ENCODE results near the gene TBL1X. TPM values are rescaled to one million over a fixed set of nuclear protein-coding genes. Genes with fewer than 3 reads are reported as not detected.

The TBL1X gene
- total RNA-seq, 3 donors from 2014 or later = 45.5 to 61.3 (median 49.9) TPM

DNA sequence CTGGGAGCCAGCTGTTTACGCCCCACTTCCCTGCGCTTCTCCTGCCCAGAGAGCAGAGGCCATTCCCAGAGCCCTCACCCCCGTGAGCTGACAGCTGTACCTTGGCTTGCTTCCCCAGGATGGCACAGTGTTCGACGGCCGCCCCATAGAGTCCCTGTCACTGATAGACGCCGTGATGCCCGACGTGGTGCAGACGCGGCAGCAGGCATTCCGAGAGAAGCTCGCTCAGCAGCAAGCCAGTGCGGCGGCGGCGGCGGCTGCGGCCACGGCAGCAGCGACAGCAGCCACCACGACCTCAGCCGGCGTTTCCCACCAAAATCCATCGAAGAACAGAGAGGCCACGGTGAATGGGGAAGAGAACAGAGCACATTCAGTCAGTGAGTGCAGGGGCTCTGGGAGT is 223.0 kb downstream of the TBL1X start:
- Mint-ChIP-seq H3K36me3 (ENCODE audit: insufficient read depth) (peaks cover 28% of the 10 kb centered on the region), H3K27me3 (ENCODE audit: low read depth) (no peaks in the 10 kb centered on the region), H3K4me1 (ENCODE audit: low read depth) (no peaks in the 10 kb centered on the region), H3K4me3 (no peak overlapping the region), H3K9me3 (no peaks in the 10 kb centered on the region)
- ATAC-seq (no peak), DNase-seq (no peak)

DNA sequence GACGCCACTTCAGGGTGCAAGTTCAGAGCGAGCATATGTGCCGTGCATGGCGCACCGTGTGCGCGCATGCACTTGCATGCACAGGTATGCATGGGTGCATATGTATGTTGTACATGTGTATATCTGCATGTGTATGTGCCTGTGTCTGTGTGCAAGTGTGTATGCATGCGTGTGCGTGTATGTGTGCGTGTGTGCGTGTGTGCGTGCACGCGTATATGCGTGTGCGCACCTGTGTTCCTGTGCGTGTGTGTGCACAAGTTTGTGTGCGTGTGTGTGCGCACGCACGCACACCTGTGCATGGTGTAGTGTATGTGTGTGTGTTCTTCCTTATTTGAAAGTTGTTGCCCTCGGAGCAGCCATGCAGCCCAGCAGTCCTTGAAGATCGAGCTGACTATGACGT is 224.0 kb downstream of the TBL1X start:
- no peak for DNase-seq
- Mint-ChIP-seq H3K9me3 (no peaks in the 10 kb centered on the region), H3K27me3 (ENCODE audit: low read depth) (no peaks in the 10 kb centered on the region), H3K36me3 (ENCODE audit: insufficient read depth) (peaks cover 32% of the 10 kb centered on the region), H3K4me1 (ENCODE audit: low read depth) (peaks cover 2% of the 10 kb centered on the region), H3K4me3 (no peak overlapping the region)
- ATAC-seq = no peak

GRCh38 chrX:9690046-9690445 is 225.2 kb downstream of the TBL1X start:
- peaks cover 2% of the 10 kb centered on the region for H3K4me1 Mint-ChIP-seq (ENCODE audit: low read depth)
- H3K27me3 Mint-ChIP-seq (ENCODE audit: low read depth) = no peaks in the 10 kb centered on the region
- H3K4me3 Mint-ChIP-seq = no peak overlapping the region
- H3K36me3 Mint-ChIP-seq (ENCODE audit: insufficient read depth) = peaks cover 31% of the 10 kb centered on the region
- no peaks in the 10 kb centered on the region for H3K9me3 Mint-ChIP-seq
- DNase-seq = no peak
- ATAC-seq = no peak

DNA sequence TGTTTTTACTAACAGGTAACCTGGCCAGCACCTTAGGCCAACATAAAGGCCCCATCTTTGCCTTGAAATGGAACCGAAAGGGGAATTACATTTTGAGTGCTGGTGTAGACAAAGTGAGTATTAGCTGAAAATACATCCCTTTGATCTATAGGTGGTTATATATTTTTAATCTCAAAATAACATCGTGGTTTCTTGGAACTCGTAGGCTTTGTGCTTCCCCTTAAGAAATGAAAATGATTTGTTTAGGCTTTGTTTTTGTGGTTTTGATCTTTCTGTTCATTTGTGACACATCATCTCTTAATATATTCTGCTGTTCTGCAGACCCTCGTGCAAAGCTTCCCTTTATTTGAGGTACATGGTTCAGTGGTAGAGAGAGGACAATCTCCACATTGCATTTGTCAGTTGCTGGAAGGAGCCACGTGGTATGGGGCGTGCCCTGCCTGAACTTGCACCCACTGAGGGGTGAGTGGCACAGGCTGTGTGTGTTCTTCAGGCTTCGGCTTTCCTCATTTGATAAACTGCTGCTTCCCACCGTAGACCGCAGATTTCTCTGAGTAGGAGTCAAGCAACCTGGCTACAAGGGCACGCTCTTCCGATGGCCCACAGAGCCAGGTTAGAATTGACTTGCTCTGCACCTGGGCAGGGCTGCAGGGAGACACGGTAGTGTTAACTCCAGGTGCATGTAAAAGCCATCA is 228.6 kb downstream of the TBL1X start:
- Mint-ChIP-seq H3K27me3 (ENCODE audit: low read depth) (no peaks in the 10 kb centered on the region), H3K9me3 (no peaks in the 10 kb centered on the region), H3K4me3 (no peak overlapping the region), H3K36me3 (ENCODE audit: insufficient read depth) (peaks cover 18% of the 10 kb centered on the region), H3K4me1 (ENCODE audit: low read depth) (peaks cover 2% of the 10 kb centered on the region)
- no peak for DNase-seq
- ATAC-seq = peak in 1 of 2 donors; percentile 34

DNA sequence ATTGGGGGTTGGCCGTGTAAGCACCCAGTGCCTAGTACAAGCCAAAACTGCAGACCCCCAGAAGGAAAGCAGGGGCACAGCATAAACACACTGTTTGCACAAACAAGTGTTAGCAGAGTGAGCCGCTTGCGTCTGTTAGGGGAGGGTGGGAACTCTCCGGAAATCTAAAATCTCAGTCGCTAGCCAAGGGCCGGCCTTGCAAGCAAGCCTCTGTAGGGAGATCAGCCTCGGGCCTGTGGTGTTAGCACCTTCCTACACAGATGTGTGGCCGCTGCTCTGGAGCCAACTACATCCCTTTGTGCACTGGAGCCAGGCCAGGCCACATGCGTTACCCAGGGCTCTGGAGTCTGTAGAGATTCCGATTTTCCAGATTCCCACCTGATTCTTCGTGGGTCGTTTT is 233.7 kb downstream of the TBL1X start:
- Mint-ChIP-seq H3K27me3 (ENCODE audit: low read depth) (no peaks in the 10 kb centered on the region), H3K9me3 (no peaks in the 10 kb centered on the region), H3K4me3 (no peak overlapping the region), H3K4me1 (ENCODE audit: low read depth) (peaks cover under 1% of the 10 kb centered on the region), H3K36me3 (ENCODE audit: insufficient read depth) (peaks cover 32% of the 10 kb centered on the region)
- no peak for DNase-seq
- ATAC-seq = no peak

GRCh38 chrX:9700555-9700954 is 235.7 kb downstream of the TBL1X start:
- Mint-ChIP-seq H3K27me3 (ENCODE audit: low read depth) (no peaks in the 10 kb centered on the region), H3K36me3 (ENCODE audit: insufficient read depth) (peaks cover 44% of the 10 kb centered on the region), H3K9me3 (no peaks in the 10 kb centered on the region), H3K4me3 (no peak overlapping the region), H3K4me1 (ENCODE audit: low read depth) (no peaks in the 10 kb centered on the region)
- ATAC-seq = no peak
- DNase-seq = no peak

GRCh38 chrX:9701790-9702189 is 236.9 kb downstream of the TBL1X start:
- DNase-seq (no peak), ATAC-seq (no peak)
- H3K27me3 Mint-ChIP-seq (ENCODE audit: low read depth) = no peaks in the 10 kb centered on the region
- no peaks in the 10 kb centered on the region for H3K9me3 Mint-ChIP-seq
- H3K4me1 Mint-ChIP-seq (ENCODE audit: low read depth) = no peaks in the 10 kb centered on the region
- H3K4me3 Mint-ChIP-seq = no peak overlapping the region
- peaks cover 41% of the 10 kb centered on the region for H3K36me3 Mint-ChIP-seq (ENCODE audit: insufficient read depth)

GRCh38 chrX:9703406-9703805 is 238.5 kb downstream of the TBL1X start:
- no peaks in the 10 kb centered on the region for H3K27me3 Mint-ChIP-seq (ENCODE audit: low read depth)

DNA sequence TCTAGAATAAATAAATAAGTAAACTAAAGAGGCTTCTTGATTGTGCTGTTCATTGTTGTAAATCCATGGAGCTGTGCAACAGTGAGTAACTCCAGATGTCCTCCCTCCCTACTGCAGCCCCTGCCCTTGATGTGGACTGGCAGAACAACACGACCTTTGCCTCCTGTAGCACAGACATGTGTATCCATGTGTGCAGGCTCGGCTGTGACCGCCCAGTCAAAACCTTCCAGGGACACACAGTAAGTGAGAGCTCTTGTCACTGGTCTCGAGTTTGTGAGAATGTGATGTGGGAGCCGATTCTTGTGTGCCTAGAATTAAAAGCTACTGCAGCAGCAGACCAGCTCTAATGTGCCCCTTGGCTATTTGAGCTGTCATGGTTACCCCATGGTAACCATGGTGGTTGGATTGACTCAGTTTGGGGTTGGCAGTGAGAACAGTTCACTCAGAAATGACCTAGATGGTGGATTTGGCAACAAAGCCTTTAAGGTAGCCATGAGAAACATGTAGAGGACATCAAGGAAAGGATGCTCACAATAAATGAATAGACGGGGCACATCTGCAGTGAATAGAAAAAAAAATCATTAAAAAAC is 240.1 kb downstream of the TBL1X start:
- no peaks in the 10 kb centered on the region for H3K9me3 Mint-ChIP-seq
- DNase-seq (no peak), ATAC-seq (no peak)
- peaks cover 8% of the 10 kb centered on the region for H3K4me1 Mint-ChIP-seq (ENCODE audit: low read depth)
- H3K4me3 Mint-ChIP-seq = no peak overlapping the region
- H3K36me3 Mint-ChIP-seq (ENCODE audit: insufficient read depth) = peaks cover 37% of the 10 kb centered on the region
- no peaks in the 10 kb centered on the region for H3K27me3 Mint-ChIP-seq (ENCODE audit: low read depth)

More at GRCh38 chrX:9703406-9703805, 238.5 kb downstream of the TBL1X start:
- DNase-seq (no peak), ATAC-seq (no peak)
- Mint-ChIP-seq H3K36me3 (ENCODE audit: insufficient read depth) (peaks cover 37% of the 10 kb centered on the region), H3K9me3 (no peaks in the 10 kb centered on the region), H3K4me3 (no peak overlapping the region), H3K4me1 (ENCODE audit: low read depth) (peaks cover 3% of the 10 kb centered on the region)

DNA sequence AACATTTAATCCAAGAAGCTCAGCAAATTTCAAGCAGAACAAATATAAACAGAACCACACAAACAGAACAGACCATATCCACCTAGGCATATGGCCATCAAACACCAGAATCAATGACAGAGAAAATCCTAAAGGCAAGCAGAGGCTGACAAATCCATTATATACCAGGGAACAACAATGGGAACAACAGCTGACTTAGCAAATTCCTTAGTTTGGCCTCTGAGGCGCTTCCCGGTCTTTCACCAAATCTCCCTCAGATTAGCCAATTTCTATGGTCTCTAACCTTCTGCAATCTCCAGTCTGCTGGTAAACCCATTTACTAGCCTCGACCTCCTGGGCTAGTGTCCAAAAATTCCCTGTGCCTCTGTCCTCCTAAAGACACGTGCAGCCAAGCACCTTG is 241.6 kb downstream of the TBL1X start:
- DNase-seq (no peak), ATAC-seq (no peak)
- Mint-ChIP-seq H3K36me3 (ENCODE audit: insufficient read depth) (peaks cover 28% of the 10 kb centered on the region), H3K27me3 (ENCODE audit: low read depth) (no peaks in the 10 kb centered on the region), H3K4me1 (ENCODE audit: low read depth) (peaks cover 8% of the 10 kb centered on the region), H3K9me3 (no peaks in the 10 kb centered on the region), H3K4me3 (no peak overlapping the region)

DNA sequence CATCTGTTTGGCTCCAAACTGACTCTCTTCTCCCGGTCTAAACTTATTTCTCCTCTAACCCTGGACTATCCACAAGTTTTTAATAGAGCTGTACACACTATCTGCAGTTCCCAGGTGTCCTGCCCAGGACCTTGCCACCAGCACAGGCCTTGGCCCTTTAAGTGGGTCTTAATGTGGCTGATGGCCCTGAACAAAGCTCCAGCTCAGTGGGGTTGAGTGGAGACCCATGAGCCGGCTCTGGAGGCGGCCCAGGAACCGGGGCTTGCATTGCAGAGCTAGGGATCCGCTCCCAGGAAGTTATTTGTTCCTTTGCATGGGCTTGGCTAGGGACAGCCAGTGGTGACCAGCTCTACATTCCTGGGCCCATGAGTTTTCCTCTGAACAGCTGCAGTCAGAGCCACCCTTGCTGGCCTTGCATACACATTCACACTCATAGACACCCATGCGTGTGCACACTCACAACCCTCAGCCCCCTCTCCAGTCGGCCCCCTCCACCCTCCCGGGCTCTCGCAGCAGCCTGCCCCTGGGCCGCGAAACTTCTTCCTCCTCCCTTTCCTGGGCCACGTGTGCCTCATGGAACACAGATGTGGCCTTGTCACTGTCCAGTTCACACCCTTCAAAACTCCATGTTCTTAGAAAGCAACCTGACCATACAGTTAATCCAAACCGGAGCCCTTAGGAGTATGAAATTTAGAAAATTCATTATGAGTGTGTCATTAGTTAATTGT is 242.6 kb downstream of the TBL1X start:
- peaks cover 26% of the 10 kb centered on the region for H3K36me3 Mint-ChIP-seq (ENCODE audit: insufficient read depth)
- no peaks in the 10 kb centered on the region for H3K27me3 Mint-ChIP-seq (ENCODE audit: low read depth)
- no peaks in the 10 kb centered on the region for H3K9me3 Mint-ChIP-seq
- peaks cover 8% of the 10 kb centered on the region for H3K4me1 Mint-ChIP-seq (ENCODE audit: low read depth)
- no peak overlapping the region for H3K4me3 Mint-ChIP-seq
- DNase-seq (no peak), ATAC-seq (no peak)

GRCh38 chrX:9708086-9708485 is 243.2 kb downstream of the TBL1X start:
- no peak for ATAC-seq
- H3K9me3 Mint-ChIP-seq = no peaks in the 10 kb centered on the region

GRCh38 chrX:9708923-9709553 is 244.2 kb downstream of the TBL1X start:
- Mint-ChIP-seq H3K36me3 (ENCODE audit: insufficient read depth) (peaks cover 23% of the 10 kb centered on the region), H3K27me3 (ENCODE audit: low read depth) (no peaks in the 10 kb centered on the region), H3K9me3 (no peaks in the 10 kb centered on the region), H3K4me1 (ENCODE audit: low read depth) (peaks cover 8% of the 10 kb centered on the region), H3K4me3 (no peak overlapping the region)
- ATAC-seq = peak; percentile 73 to 78
- DNase-seq = peak; percentile 79

More at GRCh38 chrX:9708086-9708485, 243.2 kb downstream of the TBL1X start:
- Mint-ChIP-seq H3K36me3 (ENCODE audit: insufficient read depth) (peaks cover 28% of the 10 kb centered on the region), H3K4me1 (ENCODE audit: low read depth) (peaks cover 8% of the 10 kb centered on the region), H3K27me3 (ENCODE audit: low read depth) (no peaks in the 10 kb centered on the region), H3K4me3 (no peak overlapping the region)
- DNase-seq = no peak

DNA sequence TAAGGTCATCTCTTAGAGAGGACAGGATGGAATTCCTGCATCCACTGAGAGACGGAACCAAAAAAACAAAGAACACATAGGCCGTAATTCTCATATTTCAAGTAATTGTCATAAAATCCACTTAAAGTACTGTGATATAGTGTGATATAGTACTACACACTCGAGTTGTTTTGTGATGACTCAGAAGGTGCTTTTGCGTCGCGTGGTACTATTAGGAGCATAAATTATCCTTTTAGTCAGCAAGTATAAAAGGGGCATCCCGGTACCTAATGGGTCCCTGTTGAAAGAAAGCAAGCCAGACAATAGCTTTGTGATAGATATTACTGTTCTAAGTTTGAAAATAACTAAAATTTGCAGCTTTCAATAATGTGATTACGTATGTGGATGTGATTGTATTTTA is 245.5 kb downstream of the TBL1X start:
- ATAC-seq (no peak), DNase-seq (no peak)
- Mint-ChIP-seq H3K4me1 (ENCODE audit: low read depth) (peaks cover 8% of the 10 kb centered on the region), H3K4me3 (no peak overlapping the region), H3K9me3 (no peaks in the 10 kb centered on the region), H3K27me3 (ENCODE audit: low read depth) (no peaks in the 10 kb centered on the region), H3K36me3 (ENCODE audit: insufficient read depth) (peaks cover 17% of the 10 kb centered on the region)

Data from activated T-cell treated with anti-CD3 and anti-CD28 coated beads, Interleukin-2, amount 50 U/mL, for 4 hours (primary cell).